HCT116 (cell line): ENCODE results near the gene GFOD1.

Experiments
- CEBPB ChIP-seq: IDR thresholded peaks from 2 replicates; pipeline ENCODE4 v1.6.1; 2012; ENCODE audit warnings: low read depth
- EGR1 ChIP-seq: IDR thresholded peaks from 2 replicates; pipeline ENCODE4 v1.6.1; 2012; ENCODE audit warnings: low read depth
- EZH2 ChIP-seq: fragments of 200-600 bp; sonication (generic); IDR thresholded peaks from 2 replicates; pipeline ENCODE4 v1.6.1; 2017; ENCODE audit warnings: antibody characterized with exemption, mixed run types
- POLR2A ChIP-seq: IDR thresholded peaks from 2 replicates; pipeline ENCODE4 v1.7.0; 2011; ENCODE audit warnings: borderline replicate concordance; ENCODE audit not compliant: insufficient read depth, insufficient read length; ENCODE audit errors: extremely low read depth
- RAD21 ChIP-seq: IDR thresholded peaks from 2 replicates; pipeline ENCODE4 v1.6.1; 2012; ENCODE audit warnings: low read depth, mild to moderate bottlenecking
- SIN3A ChIP-seq: IDR thresholded peaks from 2 replicates; pipeline ENCODE4 v1.6.1; 2012; ENCODE audit warnings: low read depth
- SP1 ChIP-seq: IDR thresholded peaks from 2 replicates; pipeline ENCODE4 v1.6.1; 2012; ENCODE audit warnings: low read depth
- TF ChIP-seq, protein P1 (sequence below): IDR thresholded peaks from 2 replicates; pipeline ENCODE4 v1.6.1; 2012
- TF ChIP-seq, protein P2 (sequence below), 3 experiments: fragments of 200-600 bp in 1 of 3; sonication (generic) in 1 of 3; IDR thresholded peaks in 2 of 3; conservative IDR thresholded peaks in 1 of 3; 2 replicates each; pipeline ENCODE4 v1.5.1; 2012 to 2017; ENCODE audit warnings: low read depth in 2 of 3, low read length in 2 of 3, antibody characterized with exemption in 1 of 3, borderline replicate concordance in 1 of 3, control low read depth in 1 of 3, mild to moderate bottlenecking in 1 of 3, mixed read lengths in 1 of 3, mixed run types in 1 of 3, moderate library complexity in 1 of 3; ENCODE audit not compliant: insufficient read depth in 1 of 3
- TF ChIP-seq, protein P3 (sequence below): IDR thresholded peaks from 2 replicates; pipeline ENCODE4 v1.6.1; 2012

DNA sequence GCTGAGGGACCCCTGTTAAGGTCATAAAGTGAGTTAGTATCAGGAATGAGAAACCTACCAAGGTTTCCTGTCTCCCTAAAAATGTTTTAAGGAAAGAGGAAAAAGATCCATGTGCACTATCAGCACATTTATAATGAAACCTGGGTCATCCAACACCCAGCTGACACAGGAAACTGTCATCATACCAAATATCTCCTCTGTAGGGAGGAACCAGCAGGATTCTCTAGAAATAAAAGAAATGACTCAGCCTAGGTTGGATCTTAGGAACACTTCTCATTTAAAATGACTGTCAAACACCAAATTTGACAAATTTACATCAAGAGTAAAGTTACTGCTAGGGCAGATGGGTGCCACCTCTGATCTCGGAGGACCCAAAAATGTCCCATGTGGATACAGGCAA is 21.7 kb downstream of the GFOD1 start:
- TF ChIP-seq SIN3A (no peak), SP1 (no peak), POLR2A (no peak), EZH2 (no peak), EGR1 (no peak), CEBPB (no peak), RAD21 (no peak)
- TF ChIP-seq, protein P1, sequence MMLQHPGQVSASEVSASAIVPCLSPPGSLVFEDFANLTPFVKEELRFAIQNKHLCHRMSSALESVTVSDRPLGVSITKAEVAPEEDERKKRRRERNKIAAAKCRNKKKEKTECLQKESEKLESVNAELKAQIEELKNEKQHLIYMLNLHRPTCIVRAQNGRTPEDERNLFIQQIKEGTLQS: no peak
- TF ChIP-seq, protein P2, sequence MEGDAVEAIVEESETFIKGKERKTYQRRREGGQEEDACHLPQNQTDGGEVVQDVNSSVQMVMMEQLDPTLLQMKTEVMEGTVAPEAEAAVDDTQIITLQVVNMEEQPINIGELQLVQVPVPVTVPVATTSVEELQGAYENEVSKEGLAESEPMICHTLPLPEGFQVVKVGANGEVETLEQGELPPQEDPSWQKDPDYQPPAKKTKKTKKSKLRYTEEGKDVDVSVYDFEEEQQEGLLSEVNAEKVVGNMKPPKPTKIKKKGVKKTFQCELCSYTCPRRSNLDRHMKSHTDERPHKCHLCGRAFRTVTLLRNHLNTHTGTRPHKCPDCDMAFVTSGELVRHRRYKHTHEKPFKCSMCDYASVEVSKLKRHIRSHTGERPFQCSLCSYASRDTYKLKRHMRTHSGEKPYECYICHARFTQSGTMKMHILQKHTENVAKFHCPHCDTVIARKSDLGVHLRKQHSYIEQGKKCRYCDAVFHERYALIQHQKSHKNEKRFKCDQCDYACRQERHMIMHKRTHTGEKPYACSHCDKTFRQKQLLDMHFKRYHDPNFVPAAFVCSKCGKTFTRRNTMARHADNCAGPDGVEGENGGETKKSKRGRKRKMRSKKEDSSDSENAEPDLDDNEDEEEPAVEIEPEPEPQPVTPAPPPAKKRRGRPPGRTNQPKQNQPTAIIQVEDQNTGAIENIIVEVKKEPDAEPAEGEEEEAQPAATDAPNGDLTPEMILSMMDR (IDR thresholded peaks at IDR 0.05 in 2 of 3, conservative IDR thresholded peaks at IDR 0.05 in 1 of 3; ENCODE audit: borderline replicate concordance in 1 of 3, insufficient read depth in 1 of 3, low read depth in 2 of 3, low read length in 2 of 3): no peak
- TF ChIP-seq, protein P3, sequence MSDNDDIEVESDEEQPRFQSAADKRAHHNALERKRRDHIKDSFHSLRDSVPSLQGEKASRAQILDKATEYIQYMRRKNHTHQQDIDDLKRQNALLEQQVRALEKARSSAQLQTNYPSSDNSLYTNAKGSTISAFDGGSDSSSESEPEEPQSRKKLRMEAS: no peak
